GM19023 (cell line): ENCODE results near the gene CCDC159.
"Not testable (repeated sequence)": the region's sequence is repeated elsewhere in the genome, so short reads cannot be mapped to it uniquely, and the experiment has no call there.

ENCODE experiments used
- ATAC-seq: cut with Tn5 transposase; IDR thresholded peaks from one replicate; pipeline ENCODE4 v1.9.1; 2021; ENCODE audit warnings: mild to moderate bottlenecking, moderate library complexity; ENCODE audit not compliant: unreplicated experiment

CCDC159 gene

GRCh38 chr19:11364935-11365334, 18.6 kb downstream of the CCDC159 start:
- ATAC-seq = no peak

GRCh38 chr19:11365557-11366117, 19.3 kb downstream of the CCDC159 start:
- no peak for ATAC-seq

DNA sequence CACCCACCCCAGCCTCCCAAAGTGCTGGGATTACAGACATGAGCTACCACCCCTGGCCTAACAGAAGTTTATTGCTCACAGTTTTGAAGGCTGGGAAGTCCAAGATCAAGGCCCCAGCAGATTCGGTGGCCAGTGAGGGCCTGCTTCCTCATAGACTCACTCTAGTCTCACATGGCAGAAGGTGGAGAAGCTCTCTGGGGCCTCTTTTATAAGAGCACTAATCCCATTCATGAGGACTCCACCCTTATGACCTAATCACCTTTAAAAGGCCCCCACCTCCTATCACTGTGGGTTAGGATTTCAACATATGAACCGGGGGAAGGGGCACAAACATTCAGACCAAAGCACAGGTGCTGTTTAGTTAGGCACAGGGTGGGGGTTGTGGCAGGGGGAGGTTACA, 21.2 kb downstream of the CCDC159 start:
- no peak for ATAC-seq

GRCh38 chr19:11370744-11371143, 24.4 kb downstream of the CCDC159 start:
- no peak for ATAC-seq

DNA sequence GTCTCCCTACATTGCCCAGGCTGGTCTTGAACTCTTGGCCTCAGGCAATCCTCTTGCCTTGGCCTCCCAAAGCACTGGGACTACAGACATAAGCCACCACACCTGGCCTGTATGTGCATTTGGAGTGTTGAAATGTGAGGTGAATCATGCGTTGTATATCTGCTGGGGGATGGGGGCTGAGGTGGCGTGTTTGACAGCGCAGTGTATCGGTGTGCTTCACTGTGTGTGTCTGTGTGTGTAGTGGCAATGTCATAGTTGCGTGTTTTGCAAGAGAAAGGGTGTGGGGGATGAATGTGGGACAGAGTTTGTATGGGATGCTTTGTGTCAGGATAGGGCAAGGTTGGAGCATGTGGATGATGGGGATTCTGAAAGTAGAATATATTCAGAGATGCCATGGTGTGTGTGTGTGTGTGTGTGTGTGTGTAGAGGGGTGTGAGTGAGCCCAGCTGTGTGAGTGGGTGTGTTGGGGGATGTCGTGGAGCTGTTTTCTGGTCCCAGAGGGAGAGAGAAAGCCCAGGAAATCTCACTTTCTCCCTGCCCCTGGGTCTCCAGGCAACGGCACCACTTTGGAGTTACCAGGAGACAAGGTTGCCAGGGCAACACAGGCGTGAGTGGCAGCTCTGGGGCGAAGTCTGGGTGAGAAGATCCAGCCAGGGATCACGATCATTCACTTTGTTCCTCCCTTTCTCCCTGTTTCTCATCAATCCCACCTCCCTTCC, 27.0 kb downstream of the CCDC159 start:
- ATAC-seq = no peak

GRCh38 chr19:11373885-11374432, 27.6 kb downstream of the CCDC159 start:
- no peak for ATAC-seq

- peak; percentile 90 for ATAC-seq
These were observed 28.3 kb downstream of the CCDC159 start, which contains the start of gene SWSAP1 for GRCh38 chr19:11374433-11375142. Gene SWSAP1, plus strand, starts transcription at chr19:11374666. Its CDS starts 15 bp downstream, at chr19:11374681.

- no peak for ATAC-seq
These were observed 29.0 kb downstream of the CCDC159 start for GRCh38 chr19:11375143-11375948.

GRCh38 chr19:11377237-11377636, 30.9 kb downstream of the CCDC159 start:
- no peak for ATAC-seq

DNA sequence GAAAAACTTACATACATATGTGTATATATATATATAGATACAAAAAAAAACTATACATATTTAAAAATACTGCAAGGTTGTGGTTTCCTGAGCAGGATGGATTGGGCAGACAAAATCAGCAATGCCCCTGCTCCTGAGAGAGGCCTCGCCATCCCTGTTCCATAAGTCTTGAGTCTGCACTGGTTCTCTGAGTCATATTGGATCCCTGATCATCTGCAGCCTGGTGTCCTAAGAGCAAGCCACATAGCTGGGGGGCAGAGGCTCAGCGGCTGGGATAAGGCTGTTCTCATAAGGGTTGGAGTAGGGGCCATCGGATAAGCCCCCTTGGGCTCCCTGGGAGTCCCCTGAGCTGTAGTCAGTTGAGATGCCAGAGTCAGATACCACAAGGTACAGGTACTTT, 31.4 kb downstream of the CCDC159 start:
- ATAC-seq = no peak

DNA sequence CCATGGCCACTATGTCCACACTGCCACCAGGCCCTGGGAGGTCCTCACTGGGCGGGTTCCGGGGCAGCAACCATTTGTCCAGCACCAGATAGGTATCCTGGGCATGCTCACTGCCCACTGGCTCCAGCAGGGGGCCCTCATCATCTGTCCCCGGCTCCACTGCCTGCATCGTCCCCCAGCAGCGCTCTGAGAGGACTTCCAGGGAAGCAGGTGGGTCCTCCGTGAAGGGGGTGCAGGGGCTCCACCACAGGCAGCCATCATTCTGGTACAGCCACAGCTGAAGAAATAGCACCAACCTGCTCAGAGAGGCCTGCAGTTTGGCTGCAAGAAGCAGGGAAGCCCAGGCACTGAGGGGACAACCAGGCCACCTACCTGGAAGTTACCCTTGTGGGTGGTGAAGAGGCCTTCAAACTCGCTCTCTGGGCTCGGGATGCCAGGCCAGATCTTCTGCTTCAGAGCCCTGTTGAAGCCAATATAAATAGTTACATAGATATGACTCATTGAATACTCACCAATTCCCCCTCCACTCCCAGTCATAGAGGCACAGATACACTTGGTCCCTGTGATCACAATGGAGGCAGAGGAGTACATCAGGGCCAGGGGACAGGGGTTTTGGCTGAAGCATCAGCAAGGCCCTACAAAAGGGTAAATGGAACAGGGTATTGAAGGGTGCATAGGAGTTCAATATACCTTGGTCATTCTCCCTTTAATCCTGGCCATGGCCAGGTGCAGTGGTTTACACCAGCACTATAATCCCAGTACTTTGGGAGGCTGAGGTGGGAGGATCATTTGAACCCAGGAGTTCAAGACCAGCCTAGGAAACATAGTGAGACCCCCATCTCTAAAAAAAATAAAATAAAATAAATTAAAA, 32.2 kb downstream of the CCDC159 start:
- no peak for ATAC-seq

GRCh38 chr19:11379269-11379845, 33.0 kb downstream of the CCDC159 start:
- ATAC-seq = not testable (repeated sequence)

DNA sequence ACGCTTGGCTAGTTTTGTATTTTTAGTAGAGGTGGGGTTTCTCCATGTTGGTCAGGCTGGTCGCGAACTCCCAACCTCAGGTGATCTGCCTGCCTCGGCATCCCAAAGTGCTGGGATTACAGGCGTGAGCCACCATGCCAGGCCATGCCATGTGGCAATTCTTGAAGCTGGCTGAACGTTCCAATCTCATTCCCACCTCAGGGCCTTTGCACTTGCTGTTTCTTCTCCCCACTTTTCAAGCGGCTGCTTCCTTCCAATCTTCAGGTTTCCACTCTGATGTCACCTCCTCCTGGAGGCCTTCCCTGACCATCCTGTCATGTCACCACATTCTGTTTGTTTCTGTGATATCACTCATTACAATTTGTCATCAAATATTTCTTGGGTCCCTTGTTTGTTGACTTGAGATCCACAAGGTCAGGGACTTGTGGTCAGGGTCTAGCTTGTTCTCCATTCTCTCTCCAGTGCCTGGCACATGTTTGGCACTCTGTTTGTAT, 33.6 kb downstream of the CCDC159 start:
- ATAC-seq = no peak

DNA sequence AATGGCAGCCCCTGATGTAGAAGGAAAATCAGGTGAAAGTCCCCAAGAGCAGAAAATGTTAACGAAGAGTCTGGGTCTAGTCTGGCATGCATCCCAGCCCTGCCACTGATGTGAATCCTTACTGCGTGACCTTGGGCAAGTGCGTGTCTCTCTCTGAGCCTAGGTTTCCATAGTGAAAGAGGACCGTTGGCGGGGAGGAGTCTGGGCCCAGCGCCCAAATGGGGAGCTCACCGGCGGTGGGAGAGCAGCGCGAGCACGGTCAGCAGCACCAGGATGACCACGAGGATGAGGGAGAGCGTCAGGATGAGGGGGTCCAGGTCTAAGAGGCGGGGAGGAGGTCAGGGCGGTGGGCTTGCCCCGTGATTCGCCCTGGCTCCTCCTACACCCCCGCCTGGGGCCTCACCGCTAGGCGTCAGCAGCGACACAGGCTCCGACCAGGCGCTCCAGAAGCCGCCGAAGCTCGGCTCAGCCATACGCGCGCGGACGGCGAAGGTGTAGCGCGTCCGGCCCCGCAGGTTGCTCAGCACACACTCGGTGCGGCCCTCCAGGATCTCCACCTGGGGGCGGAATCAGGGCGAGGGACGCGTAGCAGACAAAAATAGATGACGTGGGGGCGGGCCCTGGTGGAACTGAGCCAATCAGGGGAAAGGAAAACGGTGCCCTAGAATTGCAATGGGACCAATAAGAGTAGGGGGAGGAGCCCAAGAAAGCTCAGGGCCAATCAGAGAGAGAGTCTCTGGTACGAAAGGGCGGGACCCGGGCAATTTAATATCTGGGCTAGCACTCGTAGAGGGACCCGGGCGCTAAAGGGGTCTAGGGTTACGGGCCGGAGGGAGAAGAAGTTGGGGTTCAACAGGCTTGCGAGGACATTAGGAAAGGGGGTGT, 34.6 kb downstream of the CCDC159 start:
- ATAC-seq = peak; percentile 86

DNA sequence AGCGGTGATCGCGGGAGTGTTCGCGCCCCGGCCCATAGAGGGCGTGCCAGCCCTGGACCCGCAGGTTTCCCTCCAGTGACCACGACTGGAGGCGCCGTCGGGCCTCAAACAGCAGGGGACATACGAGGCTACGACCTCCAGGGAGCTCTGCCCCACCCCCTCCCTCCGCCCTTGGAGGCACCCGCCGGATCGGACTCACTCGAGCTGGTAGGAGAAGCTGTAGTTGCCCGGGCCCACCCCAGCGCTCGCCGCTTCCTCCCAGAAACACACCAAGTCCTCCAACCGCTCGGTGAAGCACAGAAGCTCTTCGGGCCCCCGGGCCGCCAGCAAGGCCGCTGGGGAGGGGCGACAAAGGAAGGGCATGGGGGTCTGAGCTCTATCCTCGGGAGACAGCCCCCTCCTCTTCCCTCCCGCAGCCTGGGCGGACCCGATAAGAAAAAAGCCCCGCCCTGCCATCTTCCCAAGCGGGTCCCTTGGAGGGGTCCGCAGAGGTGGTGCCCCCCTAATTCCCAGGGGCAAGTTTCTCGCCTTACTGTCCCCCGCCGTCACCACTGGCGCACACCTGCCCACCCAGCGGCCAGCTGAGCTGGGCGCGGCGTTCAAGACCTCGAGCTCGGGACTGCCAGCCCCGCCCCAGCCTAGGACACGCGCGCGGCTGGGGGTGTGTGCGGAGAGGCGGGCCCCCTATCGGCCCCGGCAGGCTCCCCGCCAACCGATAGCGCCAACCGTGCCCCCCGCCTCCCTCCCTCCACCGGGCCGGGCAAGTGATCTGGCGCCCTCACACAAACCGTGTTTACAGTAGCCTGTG, 36.8 kb downstream of the CCDC159 start:
- no peak for ATAC-seq

GRCh38 chr19:11383706-11384048, 37.4 kb downstream of the CCDC159 start:
- ATAC-seq = no peak

GRCh38 chr19:11384778-11385129, 38.4 kb downstream of the CCDC159 start:
- ATAC-seq = no peak
